ENCODE data around the gene USP1. TPM values are rescaled to one million over a fixed set of nuclear protein-coding genes. Genes with fewer than 3 reads are reported as not detected.

USP1 gene
- total RNA-seq, 1 experiment from 2014 or later, result 37.4 TPM

- no peak for TF ChIP-seq E2F1 (CRISPR knock-in tag; IDR thresholded peaks at IDR 0.05)
- no peak for TF ChIP-seq CBFB (CRISPR knock-in tag; IDR thresholded peaks at IDR 0.05; ENCODE audit: low read depth)
- peak; percentile 38; the same call in 1 of the 2 replicates for TF ChIP-seq HMGXB4 (CRISPR knock-in tag; IDR thresholded peaks at IDR 0.05)
- TF ChIP-seq, protein P1, sequence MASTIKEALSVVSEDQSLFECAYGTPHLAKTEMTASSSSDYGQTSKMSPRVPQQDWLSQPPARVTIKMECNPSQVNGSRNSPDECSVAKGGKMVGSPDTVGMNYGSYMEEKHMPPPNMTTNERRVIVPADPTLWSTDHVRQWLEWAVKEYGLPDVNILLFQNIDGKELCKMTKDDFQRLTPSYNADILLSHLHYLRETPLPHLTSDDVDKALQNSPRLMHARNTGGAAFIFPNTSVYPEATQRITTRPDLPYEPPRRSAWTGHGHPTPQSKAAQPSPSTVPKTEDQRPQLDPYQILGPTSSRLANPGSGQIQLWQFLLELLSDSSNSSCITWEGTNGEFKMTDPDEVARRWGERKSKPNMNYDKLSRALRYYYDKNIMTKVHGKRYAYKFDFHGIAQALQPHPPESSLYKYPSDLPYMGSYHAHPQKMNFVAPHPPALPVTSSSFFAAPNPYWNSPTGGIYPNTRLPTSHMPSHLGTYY (CRISPR knock-in tag; IDR thresholded peaks at IDR 0.05), result no peak
- TF ChIP-seq NFYB (CRISPR knock-in tag; conservative IDR thresholded peaks at IDR 0.05; ENCODE audit: low read depth), result no peak
- TF ChIP-seq TEAD1 (CRISPR knock-in tag; IDR thresholded peaks at IDR 0.05), result peak; percentile 74; the same call in 1 of the 2 replicates
- TF ChIP-seq OVOL2 (CRISPR knock-in tag; IDR thresholded peaks at IDR 0.05; ENCODE audit: borderline replicate concordance), result no peak
- no peak for TF ChIP-seq SOX15 (CRISPR knock-in tag; IDR thresholded peaks at IDR 0.05)
- TF ChIP-seq ZNF317 (CRISPR knock-in tag; IDR thresholded peaks at IDR 0.05; ENCODE audit: borderline replicate concordance, low read depth), result 0 out of 2 replicates have a peak, but pooled peaks have one; percentile 26
- TF ChIP-seq SP1 (CRISPR knock-in tag; conservative IDR thresholded peaks at IDR 0.05), result no peak; the same call in 1 of the 2 replicates
- TF ChIP-seq HMGA2 (CRISPR knock-in tag; IDR thresholded peaks at IDR 0.05), result no peak
- no peak for TF ChIP-seq AR (CRISPR knock-in tag; IDR thresholded peaks at IDR 0.05)
- TF ChIP-seq ZNF121 (CRISPR knock-in tag; IDR thresholded peaks at IDR 0.05), result no peak
- peak; percentile 38; the same call in 1 of the 2 replicates for TF ChIP-seq E2F4 (CRISPR knock-in tag; IDR thresholded peaks at IDR 0.05; ENCODE audit: borderline replicate concordance, low read depth)
- TF ChIP-seq JAZF1 (CRISPR knock-in tag; IDR thresholded peaks at IDR 0.05), result no peak
- no peak for TF ChIP-seq SMAD4 (CRISPR knock-in tag; IDR thresholded peaks at IDR 0.05)
- TF ChIP-seq MYBL2 (CRISPR knock-in tag; IDR thresholded peaks at IDR 0.05), result peak; percentile 79
- no peak for TF ChIP-seq NFATC4 (CRISPR knock-in tag; IDR thresholded peaks at IDR 0.05)
- no peak; the same call in 1 of the 2 replicates for TF ChIP-seq JUN (CRISPR knock-in tag; IDR thresholded peaks at IDR 0.05)
- no peak for TF ChIP-seq ZNF512 (CRISPR knock-in tag; IDR thresholded peaks at IDR 0.05; ENCODE audit: borderline replicate concordance)
- TF ChIP-seq ZNF425 (CRISPR knock-in tag; conservative IDR thresholded peaks at IDR 0.05), result no peak
- TF ChIP-seq TEAD4 (CRISPR knock-in tag; IDR thresholded peaks at IDR 0.05), result no peak; the same call in 1 of the 2 replicates
- no peak for TF ChIP-seq ZNF219 (CRISPR knock-in tag; IDR thresholded peaks at IDR 0.05; ENCODE audit: borderline replicate concordance)
- no peak for TF ChIP-seq ZBTB43 (CRISPR knock-in tag; IDR thresholded peaks at IDR 0.05)
- no peak for TF ChIP-seq GTF2I (CRISPR knock-in tag; conservative IDR thresholded peaks at IDR 0.05)
Measured at GRCh38 chr1:62436039-62436465, 797 bp upstream of the USP1 start (continued).

Measured in WTC11 (cell line).